ENCODE data around the gene FBXO30.

Gene FBXO30

GRCh38 chr6:145755682-145756081, 58.9 kb downstream of the FBXO30 start:
- DNase-seq (ENCODE audit: extremely low read depth in 1 of 2, low read depth in 1 of 2), result no peak

- DNase-seq (ENCODE audit: extremely low read depth in 1 of 2, low read depth in 1 of 2), result no peak
Observed at GRCh38 chr6:145752638-145753037, 62.0 kb downstream of the FBXO30 start.

- no peak for DNase-seq (ENCODE audit: extremely low read depth in 1 of 2, low read depth in 1 of 2)
Observed at GRCh38 chr6:145749632-145750031, 65.0 kb downstream of the FBXO30 start.

GRCh38 chr6:145745861-145746260, 68.7 kb downstream of the FBXO30 start:
- DNase-seq (ENCODE audit: extremely low read depth in 1 of 2, low read depth in 1 of 2), result no peak

GRCh38 chr6:145744619-145745018, 70.0 kb downstream of the FBXO30 start:
- no peak for DNase-seq (ENCODE audit: extremely low read depth in 1 of 2, low read depth in 1 of 2)
